ENCODE measurements around the gene IMP4.

Gene IMP4

DNA sequence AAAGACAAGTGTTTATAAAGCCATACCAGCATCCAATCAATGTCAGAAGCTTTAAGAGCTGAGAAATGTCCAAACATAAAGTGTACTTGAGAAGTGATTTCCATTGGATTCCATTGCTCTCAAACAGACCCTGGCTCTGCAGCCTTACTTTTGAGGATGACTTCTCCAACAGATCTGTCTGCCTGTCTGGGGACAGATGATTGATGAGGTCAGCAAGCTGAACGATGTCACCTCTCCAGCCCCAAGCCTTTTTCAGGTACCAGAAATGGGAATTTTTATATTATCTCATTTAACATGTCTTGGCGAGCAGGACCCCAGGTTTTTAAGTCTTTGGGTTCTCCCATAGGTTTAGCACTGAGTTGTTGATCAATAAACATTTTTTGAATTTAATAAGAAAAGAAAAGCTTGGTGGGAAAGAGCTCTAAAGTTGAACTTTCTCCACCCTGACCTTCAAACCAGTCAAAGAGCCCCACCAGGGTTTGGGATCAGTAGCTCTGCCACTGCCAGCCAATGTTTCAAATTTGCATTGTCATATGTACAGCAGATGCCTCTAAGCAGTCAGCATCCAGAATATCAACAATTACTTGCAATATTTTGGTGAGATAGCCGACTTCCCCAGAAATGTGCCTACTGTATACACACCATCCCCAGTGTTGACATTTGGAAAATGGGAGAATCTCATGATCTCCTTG lies 35.7 kb downstream of the IMP4 start:
- DNase-seq: no peak

DNA sequence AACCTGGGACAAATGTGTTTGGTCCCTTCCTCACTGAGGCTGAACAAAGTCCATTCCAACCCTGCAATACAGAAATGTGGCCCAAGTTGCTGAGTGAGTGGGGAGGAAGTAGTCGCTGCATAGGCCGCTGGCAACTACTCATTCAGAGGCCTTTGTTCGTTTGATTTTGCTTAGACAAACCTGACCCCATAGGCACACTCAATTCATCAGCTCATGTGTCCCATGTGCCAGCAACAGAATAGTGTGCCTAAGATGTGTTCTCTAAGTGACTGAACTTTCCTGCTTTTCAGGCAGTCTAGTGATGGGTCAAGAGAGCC lies 36.2 kb downstream of the IMP4 start:
- DNase-seq: no peak

DNA sequence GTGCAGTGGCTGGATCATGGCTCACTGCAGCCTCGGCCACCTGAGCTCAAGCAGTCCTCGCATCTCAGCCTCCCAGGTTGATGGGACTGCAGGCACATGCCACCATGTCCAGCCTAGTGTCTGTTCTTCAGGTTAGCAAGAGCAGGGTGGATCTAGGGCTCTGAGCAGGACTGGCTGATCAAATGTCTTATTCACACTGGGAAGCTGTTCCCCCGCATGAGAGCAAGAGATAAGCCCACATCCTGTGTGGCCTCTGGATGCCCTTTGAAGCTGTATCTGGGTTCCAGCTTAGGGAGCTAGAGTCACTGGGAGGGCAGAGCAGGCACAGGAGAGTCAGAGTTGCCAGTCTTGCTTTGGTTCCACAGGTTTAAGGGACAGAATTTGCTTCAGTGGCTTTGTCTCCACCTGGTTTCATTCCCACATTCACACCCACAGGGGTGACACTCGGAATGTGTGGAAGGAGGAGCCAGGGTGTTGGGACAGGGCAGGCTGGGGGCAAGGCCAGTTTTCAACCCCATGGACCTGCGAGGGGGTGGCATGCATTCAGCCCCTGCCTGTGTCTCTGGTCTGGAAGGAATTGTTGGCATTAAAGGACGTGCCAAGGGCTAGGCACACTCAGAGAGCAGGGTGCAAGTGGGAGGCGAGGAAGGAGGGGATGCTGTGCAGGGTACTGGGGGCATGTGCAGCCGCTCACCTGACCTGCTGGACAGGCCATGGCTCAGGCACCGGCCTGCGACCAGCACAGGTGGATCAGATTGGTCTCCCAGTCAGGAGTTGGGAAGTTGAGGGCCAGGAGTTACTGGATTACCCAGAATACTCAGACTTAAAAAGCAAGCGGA lies 37.6 kb downstream of the IMP4 start:
- peak; percentile 32 for DNase-seq

DNA sequence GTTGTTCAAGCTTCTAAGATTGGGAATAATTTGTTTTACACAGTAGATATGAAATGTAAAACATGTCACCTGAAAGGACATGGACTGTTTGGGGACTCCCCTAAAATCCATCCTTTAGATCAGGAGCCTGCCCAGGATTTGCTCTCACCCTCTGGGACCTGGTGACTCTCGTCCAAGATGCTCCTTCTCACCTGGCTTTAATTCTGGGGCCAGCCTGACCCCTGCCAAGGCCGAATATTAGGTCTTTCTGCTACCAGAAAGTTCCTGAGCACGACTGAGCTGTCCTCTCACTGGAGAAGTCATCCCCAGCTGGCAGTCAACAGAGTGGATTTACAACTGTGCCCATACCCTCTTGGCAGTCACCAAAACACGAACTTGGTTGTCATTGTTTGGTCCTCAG lies 38.4 kb downstream of the IMP4 start:
- DNase-seq: no peak

DNA sequence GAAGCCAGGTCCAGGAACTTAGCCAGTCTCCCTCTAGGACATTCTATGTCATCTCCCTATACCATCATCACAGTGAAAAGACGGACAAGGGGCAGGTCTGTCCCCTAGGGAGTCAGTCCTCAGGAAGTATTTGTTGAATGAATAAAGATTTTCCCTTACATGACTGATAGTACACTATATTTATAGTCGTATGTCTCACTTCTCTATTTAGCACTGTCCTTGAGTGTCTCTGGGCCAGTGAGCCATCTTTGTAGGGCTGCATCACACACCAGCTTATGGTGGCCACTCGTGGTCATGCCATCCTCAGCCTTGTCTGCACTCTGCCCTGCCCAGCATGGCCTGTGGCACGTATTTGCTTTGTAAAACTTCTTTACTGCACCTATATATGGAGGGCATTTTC lies 38.9 kb downstream of the IMP4 start:
- no peak for DNase-seq

DNA sequence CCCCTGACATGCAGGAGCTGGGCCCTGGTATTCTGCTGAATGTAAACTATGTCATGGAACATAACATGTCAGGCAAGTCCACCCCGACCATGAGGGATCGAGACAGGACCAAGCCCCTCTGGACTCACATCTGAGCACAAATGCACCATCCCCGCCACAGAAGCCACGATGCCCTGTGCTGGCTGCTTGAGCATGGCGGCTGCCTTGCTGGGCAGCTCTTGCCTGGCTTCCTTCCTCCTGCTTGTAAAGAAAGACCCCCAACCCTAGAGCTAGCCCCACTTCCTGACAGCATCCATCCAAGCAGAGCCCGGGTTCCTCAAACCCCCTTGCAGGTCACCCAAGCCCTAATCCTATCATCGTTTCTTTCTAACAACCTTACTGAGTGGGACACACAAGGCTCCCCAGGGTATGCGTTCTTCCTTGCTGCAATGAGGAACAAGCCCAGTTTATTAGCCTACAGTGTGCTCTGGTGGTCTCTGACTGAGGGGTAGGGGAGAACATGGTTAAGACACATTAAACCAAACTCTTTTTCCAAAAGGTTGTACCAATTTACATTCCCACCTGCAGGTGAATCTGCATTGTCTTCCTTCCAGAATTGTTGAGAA lies 39.7 kb downstream of the IMP4 start:
- DNase-seq: no peak

DNA sequence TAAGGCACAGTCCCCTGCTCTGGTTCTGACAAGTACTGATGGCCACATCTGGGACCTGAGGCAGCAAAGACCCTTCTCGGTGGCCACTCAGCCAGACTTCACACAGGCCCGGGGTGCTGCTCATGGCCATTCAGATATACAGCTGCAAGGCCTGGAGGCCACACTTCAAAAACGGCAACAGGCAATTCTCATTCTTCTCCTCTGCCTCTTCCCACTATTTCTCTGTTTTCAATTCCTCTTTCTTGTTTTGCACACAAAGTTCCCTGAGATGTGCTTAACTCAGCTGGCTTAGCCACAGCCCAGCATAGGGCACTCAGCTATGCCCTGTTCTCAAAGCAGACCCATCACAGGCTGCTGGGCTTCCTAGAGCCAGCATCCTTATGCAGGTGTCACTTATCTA lies 43.0 kb downstream of the IMP4 start:
- DNase-seq: no peak

DNA sequence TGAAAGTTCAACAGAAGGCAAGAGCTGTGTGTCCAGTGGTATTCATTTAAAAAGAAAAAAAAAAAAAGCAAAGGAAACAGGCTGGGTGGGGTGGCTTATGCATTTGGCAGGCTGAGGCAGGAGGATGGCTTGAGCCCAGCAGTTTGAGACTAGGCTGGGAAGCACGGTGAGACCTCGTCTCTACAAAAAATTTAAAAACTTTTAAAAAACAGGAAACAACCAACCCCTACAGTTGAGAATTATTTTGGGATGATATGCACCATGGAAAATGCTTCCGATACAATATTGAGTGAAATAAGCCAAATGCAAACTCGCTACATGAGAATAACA lies 44.3 kb downstream of the IMP4 start:
- DNase-seq: no peak

DNA sequence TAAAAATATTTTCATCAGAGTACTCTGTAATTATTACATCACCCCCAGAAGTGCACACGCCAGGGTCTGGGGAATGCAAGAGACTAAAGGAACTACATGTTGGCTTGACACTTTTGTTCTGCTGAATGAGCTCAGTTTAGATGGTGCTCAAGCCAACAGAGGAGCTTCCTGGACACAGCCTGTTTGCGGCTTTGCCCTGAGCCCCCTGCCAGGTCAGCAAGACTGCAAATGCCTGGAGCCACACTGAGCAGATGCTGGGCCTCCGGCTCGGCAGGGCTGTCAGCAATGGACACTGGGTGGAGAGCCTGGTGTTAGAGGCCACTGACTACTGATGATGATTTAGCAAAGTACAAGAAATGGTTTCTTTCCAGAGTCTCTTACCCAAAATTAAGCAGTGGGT lies 45.1 kb downstream of the IMP4 start:
- no peak for DNase-seq

DNA sequence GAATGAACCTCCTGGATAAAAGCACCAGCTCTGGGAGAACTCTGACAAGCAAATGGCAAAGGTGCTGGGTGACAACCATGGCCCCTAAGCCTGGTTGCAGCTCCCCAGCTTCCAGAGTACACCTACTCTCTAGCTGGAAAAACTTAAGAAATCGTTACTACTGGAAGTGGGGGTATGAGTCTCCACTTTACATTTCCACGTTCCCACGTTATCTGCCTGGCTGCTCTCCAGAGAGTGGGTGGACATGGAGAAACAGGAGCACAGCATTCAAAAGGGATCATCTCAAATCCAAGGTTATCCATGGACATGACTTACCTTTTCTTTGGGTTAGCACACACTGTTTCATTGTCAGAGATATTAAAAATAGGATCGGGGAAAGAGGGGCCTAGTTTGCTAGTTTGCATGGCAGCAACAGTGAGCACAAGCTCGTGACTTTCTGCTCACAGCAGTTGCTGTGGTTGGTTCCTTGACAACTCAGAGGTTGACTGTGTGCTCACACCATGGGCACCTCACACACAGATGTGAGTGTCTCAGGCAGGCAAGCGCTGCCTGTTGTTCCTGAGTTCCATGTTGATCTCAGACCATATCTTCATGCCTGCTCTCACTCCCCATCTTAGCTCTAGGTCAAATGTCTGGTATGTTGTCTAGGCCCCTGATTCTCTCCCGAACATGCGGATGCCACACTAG lies 45.7 kb downstream of the IMP4 start:
- DNase-seq: no peak

DNA sequence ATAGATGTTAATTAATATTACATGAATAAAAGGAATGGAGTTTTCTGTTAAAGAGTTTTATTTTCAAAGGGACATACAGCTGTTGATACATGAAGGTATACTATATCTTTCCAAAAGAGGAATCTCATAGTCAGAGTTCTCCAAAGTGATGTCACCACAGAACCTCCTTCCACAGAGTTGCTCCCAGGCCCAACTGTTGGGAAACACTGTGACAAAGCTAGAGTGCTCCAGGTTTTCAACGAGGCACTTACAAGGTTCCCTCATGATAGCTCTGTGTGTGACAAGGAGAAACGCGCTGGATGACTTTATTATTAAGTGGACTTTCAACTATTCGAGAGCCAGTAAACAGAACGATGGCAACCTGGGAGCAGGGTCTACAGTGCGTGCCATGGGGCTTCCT lies 46.7 kb downstream of the IMP4 start:
- no peak for DNase-seq

DNA sequence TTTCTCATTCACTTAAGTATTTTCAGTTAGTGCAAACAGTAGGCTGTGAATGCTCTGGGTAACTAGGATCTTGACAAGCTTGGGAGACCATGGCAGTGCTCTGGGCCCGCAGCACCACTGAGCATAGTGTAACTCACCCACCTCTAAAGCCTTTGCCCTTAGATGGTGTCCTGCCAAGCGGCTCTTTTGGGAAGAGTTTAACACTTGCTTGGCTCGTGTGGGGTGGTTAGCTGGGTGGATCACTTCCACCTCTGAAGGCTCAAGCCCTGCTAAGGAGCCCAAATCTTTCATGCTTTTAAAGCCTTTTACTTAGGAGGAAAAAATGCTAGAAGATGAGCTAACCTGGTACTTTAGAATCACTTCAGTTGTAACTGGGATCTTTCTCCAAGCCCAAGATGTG lies 47.1 kb downstream of the IMP4 start:
- no peak for DNase-seq

DNA sequence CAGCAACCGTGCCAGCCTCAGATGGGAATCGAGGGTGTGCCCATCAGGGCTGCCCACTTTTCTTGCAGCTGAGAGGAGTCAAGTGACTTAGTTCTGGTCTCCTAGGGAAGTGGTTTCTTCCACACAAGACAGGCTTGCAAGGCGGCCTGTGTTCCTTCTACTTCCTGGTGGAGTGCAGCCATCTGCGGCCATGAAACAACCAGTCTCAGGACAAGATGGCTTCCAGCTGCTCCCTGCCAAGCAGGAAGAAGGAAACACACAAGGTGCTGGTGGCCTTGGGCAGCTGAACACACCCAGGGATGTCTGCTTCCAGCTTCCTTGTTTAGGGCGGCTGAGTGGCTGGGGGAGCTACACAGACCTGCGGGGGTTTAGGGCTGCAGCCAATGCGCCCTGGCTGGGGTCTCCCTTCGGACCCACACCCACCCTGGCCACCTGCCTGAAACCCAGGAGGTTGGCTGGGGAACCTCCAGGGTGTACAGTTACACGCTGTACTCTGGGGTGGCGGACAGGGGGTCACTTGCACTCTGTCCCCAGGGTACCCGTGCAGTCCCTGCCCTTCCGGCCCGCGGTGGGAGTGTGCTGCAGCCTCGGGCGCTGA lies 47.9 kb downstream of the IMP4 start:
- no peak for DNase-seq

DNA sequence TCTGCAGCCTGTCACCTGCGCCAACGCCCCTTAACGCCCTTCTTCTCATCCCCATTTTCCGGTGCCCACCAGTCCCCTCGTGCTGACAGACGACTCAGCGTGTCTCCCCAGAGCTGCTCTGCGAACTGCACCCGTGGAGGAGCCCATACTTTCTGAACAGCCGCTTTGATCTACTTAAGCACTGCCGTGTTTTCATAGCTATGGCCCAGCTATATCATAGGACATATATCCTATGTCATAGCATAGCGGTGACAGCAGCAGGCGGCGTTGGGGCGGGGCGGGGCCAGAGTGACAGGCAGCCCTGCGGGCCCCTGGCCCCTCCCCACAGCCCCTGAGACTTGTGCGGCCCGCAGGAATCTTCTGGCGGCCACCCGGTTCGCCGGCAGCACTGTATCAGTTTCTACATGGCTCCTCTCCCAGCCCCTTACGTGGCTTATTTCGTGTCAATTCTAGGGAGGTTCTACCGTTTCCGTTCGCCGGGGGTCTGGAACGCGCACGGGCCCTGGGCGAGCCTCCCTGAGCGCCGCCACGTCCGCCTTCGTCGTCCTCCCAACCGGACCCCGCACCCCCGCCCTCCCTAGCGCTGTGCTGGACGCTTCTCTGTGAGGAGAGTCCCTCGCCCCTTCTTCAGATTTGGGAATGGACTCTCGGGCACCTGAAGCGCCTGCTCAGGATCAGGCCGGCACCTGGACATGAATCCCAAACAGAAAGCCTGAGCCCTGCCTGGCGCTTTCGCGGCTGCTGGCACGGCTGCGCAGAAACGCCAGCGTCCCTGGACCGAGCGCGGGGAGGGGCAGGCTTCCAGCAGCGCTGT lies 48.6 kb downstream of the IMP4 start:
- DNase-seq: peak; percentile 86

DNA sequence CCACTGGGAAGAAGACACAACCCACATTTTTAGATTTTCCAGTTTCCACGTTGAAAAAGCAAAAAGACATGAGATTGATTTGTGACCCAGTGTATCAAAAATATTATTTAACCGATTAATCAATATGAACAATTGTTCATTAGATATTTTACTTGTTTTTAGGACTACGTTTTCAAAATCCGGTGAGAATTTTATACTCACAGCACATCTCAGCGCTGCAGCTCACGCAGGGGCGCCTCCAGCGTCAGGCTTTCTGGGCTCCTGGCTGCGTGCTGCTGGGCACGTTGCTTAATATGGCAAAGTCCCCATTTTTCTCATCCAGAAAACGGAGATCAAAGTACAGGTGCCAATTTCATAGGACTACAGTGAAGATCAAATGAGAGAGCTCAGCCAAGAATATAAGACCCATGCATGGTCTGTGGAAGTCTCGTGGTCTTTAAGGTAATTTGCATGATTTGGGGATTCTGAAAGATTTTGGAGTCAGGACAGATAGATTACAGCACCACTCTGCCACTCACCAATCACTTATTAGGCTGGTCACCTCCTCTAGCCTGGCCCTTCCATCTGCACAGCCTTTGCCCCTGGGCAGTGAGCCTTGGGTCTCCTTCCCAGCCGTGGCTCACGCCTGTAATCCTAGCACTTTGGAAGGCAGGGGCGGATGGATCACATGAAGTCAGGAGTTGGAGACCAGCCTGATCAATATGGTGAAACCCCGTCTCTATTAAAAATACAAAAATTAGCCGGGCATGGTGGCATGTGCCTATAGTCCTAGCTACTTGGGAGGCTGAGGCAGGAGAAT lies 49.4 kb downstream of the IMP4 start:
- DNase-seq: peak; percentile 18

DNA sequence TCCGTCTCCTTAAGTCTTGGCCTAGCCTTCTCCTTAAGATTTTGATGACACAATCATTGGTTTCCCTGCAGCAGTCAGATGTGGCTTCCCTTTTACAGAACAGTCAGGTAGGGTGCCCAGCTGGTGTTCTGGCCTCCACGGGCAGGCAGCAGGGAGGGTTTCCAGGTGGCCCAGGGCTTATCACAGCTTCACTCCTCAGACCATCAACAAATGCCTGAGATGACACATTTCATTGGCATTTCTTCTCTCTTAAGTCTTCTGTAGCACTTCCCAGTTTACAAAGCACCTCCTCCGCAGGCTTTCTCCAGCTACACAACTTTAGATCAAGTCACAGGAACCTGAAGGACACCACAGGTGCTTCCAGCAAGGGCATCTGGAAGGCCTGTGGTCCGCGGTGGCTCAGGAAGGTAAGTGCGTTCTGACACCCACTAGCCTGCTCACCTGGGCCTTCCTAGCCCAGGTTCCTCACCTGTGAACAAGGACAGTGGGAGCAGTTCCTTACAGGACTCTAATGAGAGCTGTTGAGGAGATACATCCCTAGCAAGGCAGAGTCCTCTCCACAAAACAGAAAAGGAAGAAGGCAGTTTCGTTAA lies 50.7 kb downstream of the IMP4 start:
- DNase-seq: no peak

Measured in activated CD4-positive, alpha-beta T cell treated with anti-CD3 and anti-CD28 coated beads for 48 hours (primary cell).